ENCODE results near the gene PRMT3. TPM values are rescaled to one million over a fixed set of nuclear protein-coding genes. Genes with fewer than 3 reads are reported as not detected.
"Not testable (repeated sequence)": the region's sequence is repeated elsewhere in the genome, so short reads cannot be mapped to it uniquely, and the experiment has no call there.

PRMT3 gene
- 73.3 and 75.2 TPM in 2 replicates for polyA plus RNA-seq (2014; cell fraction: cytosol; rRNA removed)
- polyA plus RNA-seq (2014; cell fraction: nucleus; rRNA removed): 43.0 and 43.7 TPM in 2 replicates

DNA sequence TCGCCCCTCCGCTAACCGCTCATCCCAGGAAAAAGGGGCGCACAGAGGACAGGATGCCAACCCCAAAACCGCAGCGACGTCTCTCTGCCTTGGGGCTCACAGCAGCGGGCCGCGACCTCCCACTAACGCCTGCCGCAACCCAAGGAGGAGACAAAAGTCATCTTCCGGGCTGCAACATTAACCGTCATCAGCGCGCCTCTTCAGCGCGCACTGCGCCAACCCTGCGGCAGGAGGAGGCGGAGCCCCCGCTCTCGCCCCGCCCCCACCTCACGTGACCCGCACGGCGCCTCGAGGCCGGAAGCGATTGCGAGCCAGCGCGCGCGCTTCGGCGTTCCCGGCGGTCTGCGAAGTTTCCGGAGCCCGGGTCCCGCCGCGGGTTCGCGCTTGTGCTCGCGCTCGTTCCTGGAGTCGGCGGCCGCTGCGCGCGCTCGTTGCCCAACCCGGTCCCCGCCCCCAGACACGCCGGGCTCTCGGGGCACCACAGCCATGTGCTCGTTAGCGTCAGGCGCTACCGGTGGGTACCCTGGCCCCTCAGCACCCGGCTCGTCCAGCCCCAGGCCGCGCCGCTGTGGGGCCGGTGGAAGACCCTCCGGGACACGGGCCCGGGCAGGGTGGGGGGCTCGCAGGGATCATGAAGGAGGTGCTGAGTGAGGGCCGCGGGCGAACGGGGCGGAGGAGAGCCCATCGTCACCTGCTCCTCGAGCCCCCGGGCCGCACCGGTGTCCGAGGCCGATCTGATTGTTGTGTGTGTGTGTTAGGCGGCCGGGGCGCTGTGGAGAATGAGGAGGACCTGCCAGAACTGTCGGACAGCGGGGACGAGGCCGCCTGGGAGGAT, at the start of gene PRMT3:
PRMT3 (plus strand) TSS at position 456 of the 835 bp plus-strand sequence; CDS start at position 487, 31 bp downstream.
- peak; percentile 90 for DNase-seq (ENCODE audit: low spot score)

DNA sequence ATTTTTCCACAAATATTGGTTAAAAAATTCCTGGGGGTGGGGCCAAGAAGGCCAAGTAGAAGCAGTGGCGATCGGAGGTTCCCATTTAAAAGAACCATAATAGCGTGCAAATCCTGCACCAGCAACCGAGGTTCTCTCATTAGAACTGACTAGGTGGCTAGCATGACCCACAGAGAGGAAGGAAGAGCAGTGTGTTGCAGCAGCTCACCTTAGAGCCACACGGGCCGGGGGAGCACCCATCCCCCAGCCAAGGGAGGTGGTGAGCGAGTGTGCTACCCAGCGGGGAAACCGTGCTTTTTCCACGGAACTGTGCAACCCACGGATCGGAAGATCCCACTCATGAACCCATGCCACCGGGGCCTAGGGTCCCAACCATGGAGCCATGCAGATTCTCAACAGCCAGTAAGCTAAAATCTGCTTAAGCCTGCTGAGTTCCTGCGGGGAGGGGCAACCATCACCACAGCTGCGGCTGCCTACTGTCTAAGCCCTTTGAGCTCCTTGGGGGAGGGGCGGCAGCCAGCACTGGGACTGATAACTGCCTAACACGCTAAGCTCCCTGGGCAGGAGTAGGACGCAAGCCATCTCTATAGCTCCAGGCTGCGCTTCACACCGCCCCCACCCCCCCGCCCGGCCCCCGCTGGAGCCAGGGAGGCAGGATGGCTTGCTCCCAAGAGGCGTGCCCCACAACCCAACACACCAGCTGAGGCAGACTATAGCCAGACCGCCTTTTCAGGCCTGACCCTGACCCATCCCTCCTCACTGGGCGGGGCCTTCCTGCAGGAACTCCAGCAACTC, 45.0 kb upstream of the PRMT3 start:
- peak; percentile 72 for DNase-seq (ENCODE audit: low spot score)

DNA sequence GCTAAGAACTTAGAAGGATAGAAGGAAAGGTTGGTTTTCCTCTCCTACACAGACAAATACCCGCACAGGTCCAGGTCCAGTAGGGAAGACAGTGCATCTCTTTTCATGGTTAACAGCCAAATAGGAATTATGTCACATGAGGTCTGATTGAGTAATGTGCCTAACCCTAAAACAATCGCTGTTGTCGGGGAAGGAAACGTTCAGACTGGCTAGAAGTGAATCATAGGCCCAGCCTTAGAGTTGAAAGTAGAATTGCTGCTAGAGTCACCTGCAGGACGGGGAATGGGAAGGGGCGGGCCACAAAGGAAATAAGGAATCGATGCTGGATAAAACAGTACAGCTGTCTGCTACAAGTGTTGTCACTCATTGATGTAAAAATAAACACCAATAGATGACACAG, 36.4 kb upstream of the PRMT3 start:
- DNase-seq (ENCODE audit: low spot score): no peak

DNA sequence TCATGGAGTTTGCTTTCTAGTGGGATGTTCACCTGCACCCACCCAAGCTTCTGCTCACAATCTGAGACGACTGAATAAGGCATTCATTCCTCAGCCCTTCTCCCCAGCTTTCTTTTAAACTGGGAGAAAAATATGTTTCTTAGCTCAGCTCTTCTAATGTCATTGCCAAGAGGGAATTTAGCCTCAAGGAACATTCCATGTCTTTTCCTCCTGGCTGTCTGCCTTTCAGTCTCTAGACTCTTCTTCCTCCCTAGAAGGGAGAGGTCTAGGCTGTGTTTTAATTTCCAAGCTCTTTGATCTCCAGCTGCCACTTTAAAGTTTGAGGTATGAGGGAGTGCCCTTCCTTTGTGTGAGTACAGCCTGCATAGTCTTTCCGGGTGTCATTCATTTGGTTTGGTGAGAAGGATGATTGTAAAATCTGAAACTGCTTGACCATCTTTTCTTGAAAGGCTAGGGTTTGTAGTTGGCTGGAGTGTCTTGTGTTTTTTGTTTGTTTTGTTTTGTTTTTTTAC, 35.7 kb upstream of the PRMT3 start:
- DNase-seq (ENCODE audit: low spot score): no peak

DNA sequence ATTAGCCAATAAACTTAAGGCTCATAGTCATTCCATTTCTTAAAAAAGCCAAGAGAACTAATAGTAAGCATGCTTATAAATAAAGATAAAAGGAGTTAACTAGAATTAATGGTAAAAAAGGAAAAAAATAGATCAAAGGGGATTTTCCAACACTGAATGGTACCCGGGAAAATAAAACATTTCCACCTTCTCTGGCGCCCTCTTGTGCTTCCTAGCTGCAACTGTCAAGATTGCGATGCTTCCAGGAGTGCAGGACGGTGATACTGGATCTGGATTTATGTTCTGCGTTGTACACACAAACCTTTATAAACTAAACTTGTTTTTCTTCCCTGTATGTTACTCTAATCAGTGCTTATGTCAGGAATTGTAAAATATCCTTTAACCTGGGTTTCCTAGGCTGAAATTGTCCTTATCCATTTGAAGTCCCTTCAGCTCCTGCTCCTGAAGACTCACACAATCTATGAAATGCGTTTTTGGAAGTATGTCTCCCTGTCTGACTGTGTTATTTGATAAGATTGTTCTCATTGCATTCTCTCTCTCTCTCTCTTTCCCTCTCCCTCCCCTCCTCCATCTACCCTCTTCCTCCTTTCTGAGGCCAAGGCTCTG, 33.6 kb upstream of the PRMT3 start:
- peak; percentile 47 for DNase-seq (ENCODE audit: low spot score)

DNA sequence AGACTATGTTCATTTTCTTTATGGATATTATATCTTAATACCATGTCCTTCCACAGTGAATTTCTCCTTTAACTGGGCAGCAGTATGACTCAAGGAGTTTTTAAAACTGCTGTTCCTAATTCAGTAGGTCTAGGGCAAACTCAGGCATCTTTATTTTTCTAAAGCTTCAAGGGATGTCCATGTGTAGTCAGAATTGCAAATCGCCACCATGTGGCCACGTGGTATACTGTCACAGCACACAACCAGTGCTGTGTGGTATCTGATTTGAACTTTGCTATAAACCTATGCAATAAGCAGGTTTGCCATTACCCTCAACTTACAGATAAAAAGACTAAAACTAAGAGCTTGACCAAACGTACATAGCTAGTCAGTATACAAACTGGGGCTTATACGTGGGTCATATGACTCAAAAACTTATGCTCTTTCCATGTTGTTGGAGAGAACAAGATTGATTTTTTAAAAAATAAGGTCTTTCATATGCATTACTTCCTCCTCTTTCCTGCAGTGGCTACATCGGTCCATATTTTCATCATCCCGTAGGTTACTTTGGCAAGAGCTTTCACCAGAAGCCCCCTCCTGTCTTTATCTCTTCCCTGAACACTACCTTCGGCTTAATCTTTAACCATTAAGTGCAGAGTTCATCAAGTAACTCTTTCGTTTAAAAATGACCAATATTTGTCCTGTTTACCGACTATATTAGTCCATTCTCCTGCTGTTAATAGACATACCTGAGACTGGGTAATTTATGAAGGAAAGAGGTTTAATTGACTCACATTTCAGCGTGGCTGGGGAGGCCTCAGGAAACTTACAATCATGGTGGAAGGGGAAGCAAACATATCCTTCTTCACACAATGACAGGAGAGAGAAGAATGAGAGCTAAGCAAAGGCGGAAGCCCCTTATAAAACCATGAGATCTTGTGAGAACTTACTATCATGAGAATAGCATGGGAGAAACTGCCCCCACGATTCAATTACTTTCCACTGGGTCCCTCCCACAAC, 32.0 kb upstream of the PRMT3 start:
- DNase-seq (ENCODE audit: low spot score): peak; percentile 65

DNA sequence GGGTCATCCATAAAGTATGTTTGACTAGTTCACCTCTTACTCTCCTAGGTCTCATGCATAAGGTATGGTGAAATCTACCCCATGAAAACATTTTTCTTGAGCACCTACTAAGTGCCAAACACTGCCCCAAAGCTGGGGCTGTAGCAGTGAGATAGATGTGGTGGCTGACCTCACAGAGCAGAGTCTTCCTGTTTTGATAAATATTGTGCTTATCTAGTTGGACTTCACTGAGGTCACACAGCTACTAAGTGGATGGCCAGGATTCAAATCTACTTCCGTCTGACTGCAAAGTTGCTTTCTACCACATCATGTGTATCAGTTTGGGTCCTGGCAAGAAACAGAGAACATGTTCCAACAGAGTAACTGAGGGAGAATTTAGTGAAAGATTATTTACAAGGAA, 30.4 kb upstream of the PRMT3 start:
- no peak for DNase-seq (ENCODE audit: low spot score)

DNA sequence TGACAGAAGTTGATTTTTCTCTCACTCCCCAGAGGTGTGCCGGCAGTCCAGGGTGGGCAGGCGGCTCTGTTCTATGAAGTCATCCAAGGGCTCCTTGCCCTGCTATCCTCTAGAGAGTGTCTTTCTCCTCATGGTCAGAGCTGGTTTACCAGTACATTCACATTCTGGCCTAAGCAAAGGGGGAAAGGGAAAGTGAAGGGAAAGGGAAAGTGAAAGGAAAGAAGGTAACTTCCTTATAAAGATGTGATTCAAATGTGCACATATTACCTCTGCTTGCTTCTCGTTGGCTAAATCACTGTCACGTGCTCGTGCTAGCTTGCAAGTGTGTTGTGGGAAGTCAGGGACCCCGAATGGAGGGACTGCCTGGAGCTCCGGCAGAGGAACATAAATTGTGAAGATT, 26.9 kb upstream of the PRMT3 start:
- peak; percentile 28 for DNase-seq (ENCODE audit: low spot score)

DNA sequence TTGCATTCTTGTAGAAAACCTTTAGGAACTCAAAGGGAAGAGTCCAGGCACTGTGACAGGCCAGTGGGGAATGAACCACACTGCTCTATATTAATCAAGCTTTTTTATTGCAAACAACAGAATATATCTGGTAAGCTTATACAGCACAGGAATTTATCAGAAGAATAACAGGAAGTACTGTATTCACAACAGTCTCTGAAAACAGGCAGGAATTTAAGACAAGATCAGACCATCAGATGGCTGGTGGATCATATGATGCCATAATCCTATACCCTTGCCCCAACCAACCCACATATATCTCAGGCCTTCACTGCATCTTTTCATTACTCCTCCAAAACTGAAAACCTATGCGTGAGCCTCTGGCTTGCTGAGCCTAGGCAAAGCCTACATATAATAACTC, 25.0 kb upstream of the PRMT3 start:
- DNase-seq (ENCODE audit: low spot score): no peak

DNA sequence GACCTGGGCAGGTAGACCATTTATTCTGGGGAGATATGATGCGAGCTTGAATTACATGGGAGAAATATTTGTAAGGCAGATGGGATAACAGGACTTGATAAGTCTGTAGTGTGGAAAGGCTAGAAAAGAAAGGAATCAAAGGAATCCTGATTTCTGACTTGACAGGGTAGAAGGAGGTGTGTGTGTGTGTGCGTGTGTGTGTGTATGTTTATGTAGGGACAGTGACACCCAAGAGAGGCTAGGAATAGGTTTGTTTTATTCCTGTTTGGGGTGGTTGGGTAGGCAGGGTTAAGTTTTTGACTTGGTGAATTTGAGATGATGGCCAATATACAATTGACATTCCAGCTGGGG, 24.4 kb upstream of the PRMT3 start:
- DNase-seq (ENCODE audit: low spot score): no peak

DNA sequence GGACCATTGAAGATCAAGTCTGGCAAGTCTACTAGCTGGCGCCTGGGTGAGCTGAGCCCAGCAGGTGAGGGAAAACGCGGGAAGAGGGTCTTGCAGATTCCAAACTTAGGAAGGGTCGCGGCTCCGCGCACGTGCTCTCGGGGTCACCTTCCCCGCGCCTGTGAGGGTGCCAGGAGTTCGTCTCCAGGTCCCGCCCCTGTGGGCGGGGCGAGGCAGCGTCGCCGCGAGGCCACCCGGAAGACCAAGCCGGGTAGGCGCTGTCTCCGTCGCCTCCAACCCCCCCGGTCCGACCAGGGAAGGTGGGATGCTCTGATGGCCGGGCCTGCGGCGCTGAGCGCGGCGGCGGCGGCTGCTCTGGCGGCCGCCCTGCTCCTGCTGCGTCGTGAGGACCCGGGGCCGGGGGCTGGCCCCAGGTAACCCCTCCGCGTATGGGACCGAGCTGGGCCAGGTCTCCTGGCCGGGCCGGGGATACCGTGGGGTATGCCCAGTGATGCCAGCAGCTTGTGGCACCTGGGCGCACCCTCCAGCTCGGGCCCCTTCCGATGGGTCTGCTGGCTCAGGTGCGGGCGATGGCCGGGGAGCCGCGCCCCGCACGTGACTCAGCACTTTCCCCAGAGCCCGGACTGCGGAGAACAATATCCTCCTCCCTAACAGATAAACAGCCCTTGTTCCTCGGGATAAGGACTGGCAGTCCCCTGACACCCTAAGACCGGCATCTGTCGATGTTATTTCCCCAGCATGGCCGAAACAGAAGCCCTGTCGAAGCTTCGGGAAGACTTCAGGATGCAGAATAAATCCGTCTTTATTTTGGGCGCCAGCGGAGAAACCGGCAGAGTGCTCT, 23.8 kb upstream of the PRMT3 start, which contains the start of gene HTATIP2:
HTATIP2 (plus strand) TSS at position 215 of the 841 bp plus-strand sequence; CDS start at position 739, 524 bp downstream.
- no peak for DNase-seq (ENCODE audit: low spot score)

DNA sequence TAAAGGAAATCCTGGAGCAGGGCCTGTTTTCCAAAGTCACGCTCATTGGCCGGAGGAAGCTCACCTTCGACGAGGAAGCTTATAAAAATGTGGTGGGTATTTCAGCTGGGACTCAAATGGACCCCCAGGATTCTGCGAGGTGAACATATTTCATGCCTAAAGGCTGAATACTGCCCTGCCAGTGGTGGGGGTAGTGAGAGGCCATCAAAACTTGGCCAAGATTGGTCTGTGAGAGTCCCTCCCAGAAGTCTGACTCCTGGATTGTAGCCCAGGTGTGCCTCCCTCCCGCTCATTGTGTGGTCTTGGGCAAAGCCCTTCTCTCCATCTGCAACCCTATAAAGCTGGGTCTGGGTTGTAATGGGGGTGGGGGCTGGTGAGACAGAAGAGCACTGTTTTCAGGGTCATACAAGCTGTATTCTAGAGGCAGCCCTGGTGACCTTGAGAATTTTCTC, 23.1 kb upstream of the PRMT3 start:
- no peak for DNase-seq (ENCODE audit: low spot score)

DNA sequence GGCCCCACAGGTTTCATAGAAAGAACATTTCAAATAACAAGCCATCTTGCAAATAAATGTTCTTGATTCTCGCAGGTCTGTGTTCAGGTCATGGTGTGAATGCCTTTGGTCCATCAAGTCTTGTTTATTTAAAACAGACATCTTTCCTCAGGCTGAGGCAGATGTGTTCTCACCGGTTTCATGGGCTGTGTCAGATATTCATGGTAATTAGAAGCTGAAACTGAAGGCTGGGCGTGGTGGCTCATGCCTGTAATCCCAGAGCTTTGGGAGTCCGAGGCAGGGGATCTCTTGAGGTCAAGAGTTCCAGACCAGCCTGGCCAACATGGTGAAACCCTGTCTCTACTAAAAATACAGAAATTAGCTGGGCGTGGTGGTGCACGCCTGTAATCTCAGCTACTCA, 22.1 kb upstream of the PRMT3 start:
- DNase-seq (ENCODE audit: low spot score): not testable (repeated sequence)

DNA sequence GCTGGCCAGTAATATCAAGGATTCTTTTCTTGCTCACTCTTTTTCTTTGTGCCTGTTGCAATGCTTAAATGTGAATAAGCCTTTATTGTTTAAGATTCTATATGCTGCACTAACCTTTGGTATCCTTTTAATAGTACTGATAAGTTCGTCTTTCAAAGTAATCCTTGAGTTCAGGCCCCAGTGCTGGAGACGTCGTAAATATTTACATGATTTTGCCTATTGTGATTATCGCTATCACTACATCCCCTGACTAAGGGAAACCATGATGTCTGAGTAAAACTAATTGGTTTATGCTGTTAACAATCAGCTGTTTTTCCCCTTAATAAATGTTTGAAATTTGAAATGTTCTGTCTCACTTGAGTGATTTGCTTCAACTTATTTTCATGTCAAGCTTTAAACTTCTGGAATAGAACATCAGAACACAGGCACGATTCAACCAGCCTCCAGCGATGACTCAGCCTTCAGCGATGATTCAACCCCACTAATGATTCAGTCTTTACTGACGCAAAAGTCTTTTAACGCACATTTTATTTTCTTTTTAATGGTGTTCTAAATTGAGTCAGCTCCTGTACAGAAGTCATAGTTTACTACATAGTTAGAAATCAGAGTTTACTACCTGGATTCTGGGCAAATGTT, 20.1 kb upstream of the PRMT3 start:
- no peak for DNase-seq (ENCODE audit: low spot score)

DNA sequence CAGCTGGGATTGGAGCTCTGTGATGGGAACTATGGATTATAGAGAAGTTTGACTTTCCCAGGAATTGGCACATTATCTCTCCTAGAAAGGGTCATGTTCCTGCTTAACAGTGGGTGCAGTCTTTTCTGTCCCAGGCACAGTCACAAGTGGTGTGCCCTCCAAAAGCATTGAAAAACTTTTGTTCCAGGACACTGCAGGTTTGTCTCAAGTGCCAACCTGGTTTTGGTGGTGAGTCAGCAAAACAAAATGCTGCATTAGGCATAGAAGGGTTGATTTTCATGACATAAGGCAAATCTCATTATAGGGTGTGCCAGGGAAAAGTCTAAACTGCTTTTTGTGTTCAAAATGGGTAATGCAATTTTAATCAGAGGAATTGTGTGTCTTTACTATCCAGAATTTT, 19.1 kb upstream of the PRMT3 start:
- no peak for DNase-seq (ENCODE audit: low spot score)

DNA sequence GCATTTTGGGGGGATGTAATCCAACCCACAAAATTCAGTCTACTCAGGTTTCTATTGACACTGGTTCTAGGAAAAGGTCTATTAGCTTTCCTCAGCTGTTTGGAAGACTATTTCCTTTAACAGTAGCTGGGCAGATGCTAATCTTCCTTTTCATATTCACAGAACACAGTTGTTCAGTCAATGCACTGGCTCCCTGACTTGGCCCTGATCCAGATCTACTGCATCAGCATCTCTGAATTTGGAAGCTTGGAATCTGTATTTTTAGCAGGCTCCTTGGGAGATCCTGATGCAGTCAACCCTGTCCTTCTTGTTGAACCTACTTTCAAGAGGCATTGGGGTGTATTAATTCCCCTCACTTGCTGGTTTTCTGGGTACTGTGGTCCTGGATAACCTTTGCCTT, 17.7 kb upstream of the PRMT3 start:
- DNase-seq (ENCODE audit: low spot score): no peak

DNA sequence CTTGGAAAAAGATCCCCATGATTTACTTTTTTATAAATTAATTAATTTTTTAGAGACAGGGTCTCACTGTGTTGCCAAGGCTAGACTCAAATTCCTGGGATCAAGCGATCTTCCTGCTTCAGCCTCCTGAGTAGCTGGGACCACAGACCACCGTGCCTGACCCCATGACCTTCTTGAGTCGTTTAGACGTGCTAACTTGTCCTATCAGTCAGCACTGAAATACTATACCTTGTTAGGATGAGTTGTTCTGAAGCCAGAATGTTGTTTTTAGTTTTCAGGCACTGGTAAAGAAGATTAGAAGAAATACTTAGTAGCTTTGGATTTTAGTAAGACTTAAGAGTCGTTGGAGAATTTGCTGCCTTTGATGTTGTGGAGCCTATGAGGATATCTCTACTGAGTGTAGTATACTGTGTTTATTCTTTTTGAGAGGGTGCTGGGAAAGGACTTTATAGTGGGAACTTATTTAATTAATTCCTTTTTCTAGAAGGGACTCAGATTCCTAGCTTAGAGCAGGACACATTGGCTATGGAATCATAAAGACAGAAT, 15.4 kb upstream of the PRMT3 start:
- DNase-seq (ENCODE audit: low spot score): no peak

DNA sequence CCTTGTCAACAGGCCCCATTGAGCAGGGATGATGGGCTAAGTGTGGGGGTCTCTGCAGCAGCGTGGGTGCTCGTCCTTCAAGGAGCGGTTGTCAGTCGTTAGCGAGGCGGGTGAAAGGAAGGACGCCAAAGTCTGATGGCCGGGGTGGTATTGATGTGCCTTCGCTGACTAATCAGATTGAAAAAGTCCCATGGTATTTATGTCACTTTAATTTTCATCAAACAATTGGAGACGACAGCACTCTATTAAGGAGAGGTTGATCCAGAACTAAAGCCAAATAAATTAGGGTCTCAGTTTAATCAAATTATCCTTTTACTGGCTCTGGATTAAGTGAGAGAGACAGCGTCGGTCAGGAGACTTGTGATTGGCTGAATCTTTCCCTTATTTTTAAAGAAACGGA, 14.4 kb upstream of the PRMT3 start:
- no peak for DNase-seq (ENCODE audit: low spot score)
